Glutamatergic neuron (in vitro differentiated cells): ENCODE measurements around the gene SLC25A30. TPM values are rescaled to one million over a fixed set of nuclear protein-coding genes. Genes with fewer than 3 reads are reported as not detected.

Experiments
- DNase-seq: peaks from one replicate; pipeline ENCODE4 v3.0.0; 2022
- H3K27ac Mint-ChIP-seq: one replicate; pipeline ENCODE4 v1.8.0; 2020; ENCODE audit warnings: mild to moderate bottlenecking, mixed read lengths, inconsistent platforms; ENCODE audit not compliant: unreplicated experiment
- H3K27me3 Mint-ChIP-seq: one replicate; pipeline ENCODE4 v1.8.0; 2020; ENCODE audit warnings: mild to moderate bottlenecking, moderate library complexity, mixed read lengths, inconsistent platforms; ENCODE audit not compliant: unreplicated experiment
- H3K36me3 Mint-ChIP-seq: one replicate; pipeline ENCODE4 v1.8.0; 2020; ENCODE audit warnings: mild to moderate bottlenecking, mixed read lengths, inconsistent platforms; ENCODE audit not compliant: unreplicated experiment
- H3K4me1 Mint-ChIP-seq: one replicate; pipeline ENCODE4 v1.8.0; 2020; ENCODE audit warnings: mild to moderate bottlenecking, low read depth, mixed read lengths, inconsistent platforms; ENCODE audit not compliant: unreplicated experiment
- H3K4me3 Mint-ChIP-seq: one replicate; pipeline ENCODE4 v1.8.0; 2020; ENCODE audit warnings: mild to moderate bottlenecking, mixed read lengths, inconsistent platforms; ENCODE audit not compliant: unreplicated experiment
- H3K9me3 Mint-ChIP-seq: one replicate; pipeline ENCODE4 v1.8.0; 2020; ENCODE audit warnings: mild to moderate bottlenecking, moderate library complexity, mixed read lengths, inconsistent platforms; ENCODE audit not compliant: unreplicated experiment
- total RNA-seq: library from RNA; stranded (reverse); fragmentation: NEBNext Ultra II Directional; extraction: Animal tissue kit (Norgen Biotek cat#: 25700); gene quantifications from one replicate; pipeline ENCODE4 v1.2.1, GENCODE V29; 2021; ENCODE audit not compliant: unreplicated experiment
- TF ChIP-seq, protein P1 (sequence below): fragments of 200-600 bp; sonication (generic); IDR thresholded peaks from one replicate; pipeline ENCODE4 v1.5.0; 2021; ENCODE audit not compliant: partially characterized antibody, unreplicated experiment

Gene SLC25A30
- total RNA-seq, 1 donor from 2014 or later, result 4.0 TPM

DNA sequence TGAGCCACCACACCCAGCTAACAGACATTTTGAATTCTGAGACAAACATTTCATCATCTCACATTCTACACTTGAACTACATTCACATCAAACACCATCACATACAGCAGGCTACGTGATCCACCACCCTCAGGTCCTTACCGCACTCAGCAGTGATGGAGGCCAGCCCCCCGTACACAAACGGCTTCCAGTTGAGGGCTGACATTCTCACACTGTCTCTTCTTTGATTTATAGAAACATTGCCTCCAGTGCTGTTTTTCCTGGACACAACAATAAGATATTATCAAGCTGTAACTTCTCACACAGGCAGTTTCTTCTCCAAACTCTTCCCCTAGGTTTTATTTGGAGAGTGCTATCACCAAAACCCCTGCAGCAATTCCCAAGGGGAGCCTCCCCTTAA lies 7.0 kb downstream of the SLC25A30 start:
- H3K27me3 Mint-ChIP-seq, result no peaks in the 10 kb centered on the region
- no peak overlapping the region for H3K27ac Mint-ChIP-seq
- H3K9me3 Mint-ChIP-seq, result no peaks in the 10 kb centered on the region

DNA sequence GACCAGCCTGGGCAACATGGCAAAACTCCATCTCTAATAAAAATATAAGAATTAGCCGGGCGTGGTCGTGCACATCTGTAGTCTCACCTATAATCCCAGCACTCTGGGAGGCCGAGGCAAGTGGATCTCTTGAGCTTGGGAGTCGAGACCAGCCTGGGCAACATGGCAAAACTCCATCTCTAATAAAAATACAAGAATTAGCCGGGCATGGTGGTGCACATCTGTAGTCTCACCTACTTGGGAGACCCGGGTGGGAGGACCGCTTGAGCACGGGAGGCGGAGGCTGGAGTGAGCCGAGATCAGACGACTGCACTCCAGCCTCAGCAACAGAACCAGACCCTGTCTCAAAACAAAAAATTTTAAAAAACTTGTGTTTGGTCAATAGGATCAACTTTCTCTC lies 7.7 kb downstream of the SLC25A30 start:
- Mint-ChIP-seq H3K27ac (no peak overlapping the region), H3K4me3 (no peak overlapping the region), H3K36me3 (no peaks in the 10 kb centered on the region), H3K9me3 (no peaks in the 10 kb centered on the region), H3K27me3 (no peaks in the 10 kb centered on the region), H3K4me1 (no peaks in the 10 kb centered on the region)
- DNase-seq, result no peak
- TF ChIP-seq, protein P1, sequence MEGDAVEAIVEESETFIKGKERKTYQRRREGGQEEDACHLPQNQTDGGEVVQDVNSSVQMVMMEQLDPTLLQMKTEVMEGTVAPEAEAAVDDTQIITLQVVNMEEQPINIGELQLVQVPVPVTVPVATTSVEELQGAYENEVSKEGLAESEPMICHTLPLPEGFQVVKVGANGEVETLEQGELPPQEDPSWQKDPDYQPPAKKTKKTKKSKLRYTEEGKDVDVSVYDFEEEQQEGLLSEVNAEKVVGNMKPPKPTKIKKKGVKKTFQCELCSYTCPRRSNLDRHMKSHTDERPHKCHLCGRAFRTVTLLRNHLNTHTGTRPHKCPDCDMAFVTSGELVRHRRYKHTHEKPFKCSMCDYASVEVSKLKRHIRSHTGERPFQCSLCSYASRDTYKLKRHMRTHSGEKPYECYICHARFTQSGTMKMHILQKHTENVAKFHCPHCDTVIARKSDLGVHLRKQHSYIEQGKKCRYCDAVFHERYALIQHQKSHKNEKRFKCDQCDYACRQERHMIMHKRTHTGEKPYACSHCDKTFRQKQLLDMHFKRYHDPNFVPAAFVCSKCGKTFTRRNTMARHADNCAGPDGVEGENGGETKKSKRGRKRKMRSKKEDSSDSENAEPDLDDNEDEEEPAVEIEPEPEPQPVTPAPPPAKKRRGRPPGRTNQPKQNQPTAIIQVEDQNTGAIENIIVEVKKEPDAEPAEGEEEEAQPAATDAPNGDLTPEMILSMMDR, result no peak

More for the DNA sequence above, 7.0 kb downstream of the SLC25A30 start:
- TF ChIP-seq, protein P1, result no peak
- Mint-ChIP-seq H3K4me3 (no peak overlapping the region), H3K36me3 (no peaks in the 10 kb centered on the region), H3K4me1 (no peaks in the 10 kb centered on the region)
- no peak for DNase-seq

DNA sequence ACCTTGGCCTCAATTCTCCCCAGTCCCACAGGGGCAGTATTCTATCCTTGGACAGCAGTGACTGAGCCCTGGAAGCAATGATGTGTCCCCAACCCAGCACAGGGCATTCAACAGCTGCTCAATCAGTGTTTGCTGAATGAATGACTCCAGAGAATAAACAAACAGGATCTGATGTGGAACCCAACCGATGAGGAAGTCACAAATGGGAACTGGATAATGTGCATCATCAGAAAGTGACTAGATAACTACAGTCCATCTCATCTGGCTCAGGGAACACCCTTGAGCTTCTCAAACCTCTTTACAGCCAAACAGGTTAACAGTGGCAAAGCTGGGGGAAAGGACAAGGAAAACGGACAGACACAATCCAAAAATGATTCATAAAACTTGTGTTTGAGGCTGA lies 8.2 kb downstream of the SLC25A30 start:
- no peak for DNase-seq
- Mint-ChIP-seq H3K4me3 (no peak overlapping the region), H3K27me3 (no peaks in the 10 kb centered on the region), H3K36me3 (no peaks in the 10 kb centered on the region), H3K27ac (no peak overlapping the region), H3K4me1 (no peaks in the 10 kb centered on the region), H3K9me3 (no peaks in the 10 kb centered on the region)
- TF ChIP-seq, protein P1, result no peak

DNA sequence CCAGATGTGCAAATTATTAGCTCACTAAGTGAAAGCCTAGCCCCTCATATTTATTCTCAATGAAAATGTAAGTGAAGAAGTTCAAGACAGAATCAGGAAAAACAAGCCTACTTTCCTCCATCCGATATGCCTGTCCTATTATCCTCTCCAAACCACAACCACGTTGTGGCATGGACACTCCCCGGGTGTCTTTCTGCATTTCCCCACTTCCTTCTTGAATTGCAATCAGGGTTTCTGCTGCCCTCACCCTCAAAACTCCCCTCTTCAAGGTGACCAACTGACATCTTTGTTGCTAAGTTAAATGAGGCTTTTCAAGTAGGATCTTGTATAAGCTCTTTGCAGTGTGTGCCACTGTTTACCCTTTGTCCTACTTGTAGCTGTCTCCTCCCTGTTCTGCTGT lies 11.8 kb downstream of the SLC25A30 start:
- Mint-ChIP-seq H3K36me3 (no peaks in the 10 kb centered on the region), H3K9me3 (no peaks in the 10 kb centered on the region), H3K27me3 (no peaks in the 10 kb centered on the region)

DNA sequence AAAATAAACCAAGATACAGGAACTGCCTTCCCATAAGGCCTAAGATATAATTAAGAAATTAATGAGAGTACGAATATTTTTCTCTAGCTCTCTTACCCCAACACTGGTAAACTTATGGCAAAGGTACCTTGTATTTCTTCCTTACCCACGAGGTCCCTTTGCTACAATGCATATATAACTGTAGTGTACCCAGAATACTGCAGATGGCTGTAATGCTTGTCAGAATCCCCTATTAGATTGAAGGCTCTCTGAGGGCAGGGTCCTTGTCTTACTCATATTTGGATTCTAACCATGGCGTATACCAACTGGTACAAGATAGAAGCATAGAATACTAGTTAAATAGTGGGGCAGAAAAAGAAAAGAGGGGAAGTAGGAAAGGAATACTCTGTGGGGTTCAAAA lies 15.1 kb downstream of the SLC25A30 start:
- H3K9me3 Mint-ChIP-seq, result no peaks in the 10 kb centered on the region
- TF ChIP-seq, protein P1, result no peak

More for the DNA sequence above, 11.8 kb downstream of the SLC25A30 start:
- no peak overlapping the region for H3K4me3 Mint-ChIP-seq
- TF ChIP-seq, protein P1, result no peak
- H3K4me1 Mint-ChIP-seq, result no peaks in the 10 kb centered on the region
- no peak overlapping the region for H3K27ac Mint-ChIP-seq
- no peak for DNase-seq

More for the DNA sequence above, 15.1 kb downstream of the SLC25A30 start:
- Mint-ChIP-seq H3K27me3 (no peaks in the 10 kb centered on the region), H3K36me3 (no peaks in the 10 kb centered on the region), H3K27ac (no peak overlapping the region), H3K4me1 (no peaks in the 10 kb centered on the region), H3K4me3 (no peak overlapping the region)
- DNase-seq, result no peak
